ENCODE data around the gene CHSY3. TPM values are rescaled to one million over a fixed set of nuclear protein-coding genes. Genes with fewer than 3 reads are reported as not detected.

CHSY3 gene
- total and polyA plus RNA-seq, 5 donors, result 0.68 to 3.6 (median 2.3) TPM

DNA sequence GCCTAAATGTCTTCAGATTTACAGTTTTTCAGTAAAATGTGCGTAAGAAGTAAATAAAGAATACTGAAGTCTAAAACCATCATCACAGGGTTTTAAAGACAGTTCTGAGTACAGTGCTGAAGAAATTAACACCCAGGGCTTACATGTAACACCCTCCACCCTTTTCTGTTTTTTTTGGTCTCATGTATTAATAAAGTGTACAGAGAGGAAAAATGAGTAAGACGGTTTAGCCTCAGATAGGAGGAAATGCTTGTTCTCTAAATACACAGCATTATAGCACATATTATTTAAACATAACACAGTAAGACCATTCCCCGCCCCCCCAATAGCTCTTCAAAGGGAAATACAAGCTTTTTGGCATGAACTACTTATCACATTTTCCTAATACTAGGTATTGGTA, 119.3 kb downstream of the CHSY3 start:
- 83% methylated on average over 3 of the region's 3 CpGs for WGBS
- H3K4me3 ChIP-seq (ENCODE audit: low read length), result no peak overlapping the region
- H3K27me3 ChIP-seq (ENCODE audit: control insufficient read depth, insufficient read depth), result no peaks in the 10 kb centered on the region
- no peak for DNase-seq
- H3K9me3 ChIP-seq (ENCODE audit: control insufficient read depth, low read length), result no peaks in the 10 kb centered on the region
- no peak overlapping the region for H3K27ac ChIP-seq (ENCODE audit: low read length)
- intact Hi-C loops (cut with DNase I), result no loop called here
- peaks cover 2% of the 10 kb centered on the region for H3K4me1 ChIP-seq (ENCODE audit: control insufficient read depth, insufficient read depth, low read length)
- ATAC-seq, result no peak

GRCh38 chr5:130024006-130024405, 119.7 kb downstream of the CHSY3 start:
- Histone ChIP-seq H3K27ac (ENCODE audit: low read length) (no peak overlapping the region), H3K4me1 (ENCODE audit: control insufficient read depth, insufficient read depth, low read length) (peaks cover 2% of the 10 kb centered on the region), H3K9me3 (ENCODE audit: control insufficient read depth, low read length) (no peaks in the 10 kb centered on the region), H3K4me3 (ENCODE audit: low read length) (no peak overlapping the region), H3K27me3 (ENCODE audit: control insufficient read depth, insufficient read depth) (no peaks in the 10 kb centered on the region)
- ATAC-seq (no peak), DNase-seq (no peak)
- intact Hi-C loops (cut with DNase I), result no loop called here

DNA sequence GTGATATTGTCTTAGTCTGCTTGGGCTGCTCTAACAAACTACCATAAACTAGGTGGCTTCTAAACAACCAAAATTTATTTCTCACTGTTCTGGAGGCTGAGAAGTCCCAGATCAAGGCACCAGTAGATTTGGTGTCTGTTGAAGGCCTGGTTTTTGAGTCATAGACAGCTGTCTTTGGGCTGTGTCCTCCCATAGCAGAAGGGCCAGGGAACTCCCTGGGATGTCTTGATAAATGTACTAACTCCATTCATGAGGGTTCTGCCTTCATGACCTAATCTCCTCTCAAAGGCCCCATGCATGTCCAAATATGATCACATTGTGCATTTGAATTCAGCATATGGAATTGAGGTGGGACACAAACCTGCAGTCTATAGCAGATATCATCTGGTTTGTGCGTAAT, 121.2 kb downstream of the CHSY3 start:
- H3K27ac ChIP-seq (ENCODE audit: low read length), result no peak overlapping the region
- ATAC-seq, result no peak

DNA sequence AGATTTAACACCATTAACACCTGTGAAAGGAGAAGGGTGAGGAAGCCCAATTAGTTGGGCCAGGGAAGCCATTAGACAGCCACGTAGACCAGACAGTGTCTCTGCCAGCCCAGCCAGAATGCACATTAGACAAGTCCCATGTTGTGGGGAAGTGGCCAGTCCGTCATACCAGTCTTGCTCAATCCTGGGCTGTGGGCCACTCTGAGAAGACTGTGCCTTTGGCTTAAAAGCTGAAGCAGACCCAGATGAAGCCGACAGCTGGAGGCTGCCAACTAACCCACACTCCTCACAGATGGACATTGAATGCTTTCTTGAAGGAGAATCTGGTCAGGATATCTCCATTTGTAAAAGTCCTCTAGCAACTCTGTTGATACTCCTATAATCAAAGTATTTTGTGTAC, 128.5 kb downstream of the CHSY3 start:
- no peak overlapping the region for H3K27ac ChIP-seq (ENCODE audit: low read length)
- ATAC-seq, result peak; percentile 59 to 60
- WGBS, result 83% methylated on average over 3 of the region's 3 CpGs
- no peaks in the 10 kb centered on the region for H3K9me3 ChIP-seq (ENCODE audit: control insufficient read depth, low read length)
- no peaks in the 10 kb centered on the region for H3K4me1 ChIP-seq (ENCODE audit: control insufficient read depth, insufficient read depth, low read length)
- H3K4me3 ChIP-seq (ENCODE audit: low read length), result no peak overlapping the region
- intact Hi-C loops (cut with DNase I), result no loop called here
- DNase-seq, result peak; percentile 50 to 66 (median 61)
- no peaks in the 10 kb centered on the region for H3K27me3 ChIP-seq (ENCODE audit: control insufficient read depth, insufficient read depth)

More for the DNA sequence above, 121.2 kb downstream of the CHSY3 start:
- no peaks in the 10 kb centered on the region for H3K9me3 ChIP-seq (ENCODE audit: control insufficient read depth, low read length)
- WGBS, result 96% methylated on average over 1 of the region's 1 CpG
- H3K4me1 ChIP-seq (ENCODE audit: control insufficient read depth, insufficient read depth, low read length), result peaks cover 2% of the 10 kb centered on the region
- no peak for DNase-seq
- intact Hi-C loops (cut with DNase I), result no loop called here
- H3K4me3 ChIP-seq (ENCODE audit: low read length), result no peak overlapping the region
- no peaks in the 10 kb centered on the region for H3K27me3 ChIP-seq (ENCODE audit: control insufficient read depth, insufficient read depth)

DNA sequence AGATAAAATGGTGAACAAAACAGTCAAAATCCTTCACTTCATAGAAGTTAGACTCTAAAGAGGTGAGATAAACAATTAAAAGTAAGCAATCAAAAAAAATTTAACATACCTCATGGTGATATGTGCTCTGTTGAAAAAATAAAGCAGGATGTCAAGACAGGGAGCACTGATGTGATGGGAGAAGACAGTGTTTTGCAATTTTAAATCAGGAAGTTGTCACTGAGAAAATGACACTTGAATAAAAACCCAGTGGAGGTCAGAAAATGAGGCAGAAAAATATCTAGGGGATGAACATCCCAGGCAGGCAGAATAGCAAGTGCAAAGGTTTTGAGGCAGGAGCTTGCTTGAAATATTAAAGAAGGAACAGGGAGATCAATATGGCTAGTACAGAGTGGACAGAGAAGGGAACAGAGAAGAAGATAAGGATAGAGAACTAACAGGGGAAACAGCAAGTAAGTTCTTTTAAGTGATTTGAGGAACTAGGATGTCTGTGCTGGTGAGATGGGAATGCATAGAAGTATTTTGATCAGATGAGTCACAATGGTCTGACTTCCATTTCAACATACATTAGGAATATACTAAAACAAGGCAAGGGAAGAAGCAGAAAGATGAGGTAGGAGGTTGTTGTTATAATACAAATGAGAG, 130.4 kb downstream of the CHSY3 start:
- Histone ChIP-seq H3K27me3 (ENCODE audit: control insufficient read depth, insufficient read depth) (no peaks in the 10 kb centered on the region), H3K9me3 (ENCODE audit: control insufficient read depth, low read length) (no peaks in the 10 kb centered on the region), H3K27ac (ENCODE audit: low read length) (no peak overlapping the region), H3K4me3 (ENCODE audit: low read length) (no peak overlapping the region), H3K4me1 (ENCODE audit: control insufficient read depth, insufficient read depth, low read length) (no peaks in the 10 kb centered on the region)
- DNase-seq, result no peak
- intact Hi-C loops (cut with DNase I), result no loop called here
- ATAC-seq, result no peak

DNA sequence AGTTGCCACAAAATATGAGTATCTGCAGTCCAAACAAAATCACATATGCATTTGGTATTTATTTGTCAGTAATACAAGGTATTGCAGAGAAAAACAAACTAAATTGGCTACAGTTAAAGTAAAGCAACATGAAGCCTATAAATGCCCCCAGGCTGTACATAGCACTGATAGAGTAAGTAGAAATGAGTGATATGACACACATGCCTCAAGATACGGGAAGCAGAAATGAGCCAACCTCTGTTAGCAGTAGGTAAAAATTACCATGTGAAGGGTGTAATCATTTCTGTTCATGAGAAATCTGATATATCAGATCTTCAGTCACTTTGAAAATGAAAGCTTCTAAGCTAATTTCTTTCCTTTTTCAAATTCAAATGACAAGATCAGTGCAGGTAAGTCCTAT, 131.1 kb downstream of the CHSY3 start:
- H3K27me3 ChIP-seq (ENCODE audit: control insufficient read depth, insufficient read depth), result no peaks in the 10 kb centered on the region
- intact Hi-C loops (cut with DNase I), result no loop called here
- no peak overlapping the region for H3K27ac ChIP-seq (ENCODE audit: low read length)
- H3K4me1 ChIP-seq (ENCODE audit: control insufficient read depth, insufficient read depth, low read length), result no peaks in the 10 kb centered on the region
- DNase-seq, result no peak
- no peak for ATAC-seq
- 82% methylated on average over 1 of the region's 1 CpG for WGBS
- no peaks in the 10 kb centered on the region for H3K9me3 ChIP-seq (ENCODE audit: control insufficient read depth, low read length)
- no peak overlapping the region for H3K4me3 ChIP-seq (ENCODE audit: low read length)

- Histone ChIP-seq H3K27me3 (ENCODE audit: control insufficient read depth, insufficient read depth) (no peaks in the 10 kb centered on the region), H3K27ac (ENCODE audit: low read length) (no peak overlapping the region), H3K9me3 (ENCODE audit: control insufficient read depth, low read length) (no peaks in the 10 kb centered on the region), H3K4me3 (ENCODE audit: low read length) (no peak overlapping the region), H3K4me1 (ENCODE audit: control insufficient read depth, insufficient read depth, low read length) (no peaks in the 10 kb centered on the region)
- no peak for DNase-seq
- ATAC-seq, result no peak
- intact Hi-C loops (cut with DNase I), result no loop called here
Measured at GRCh38 chr5:130037905-130038304, 133.6 kb downstream of the CHSY3 start.

GRCh38 chr5:130043834-130044233, 139.6 kb downstream of the CHSY3 start:
- WGBS, result 92% methylated on average over 1 of the region's 1 CpG
- ATAC-seq, result no peak
- H3K27me3 ChIP-seq (ENCODE audit: control insufficient read depth, insufficient read depth), result no peaks in the 10 kb centered on the region
- H3K9me3 ChIP-seq (ENCODE audit: control insufficient read depth, low read length), result no peaks in the 10 kb centered on the region
- H3K27ac ChIP-seq (ENCODE audit: low read length), result no peak overlapping the region
- no peak overlapping the region for H3K4me3 ChIP-seq (ENCODE audit: low read length)
- no peaks in the 10 kb centered on the region for H3K4me1 ChIP-seq (ENCODE audit: control insufficient read depth, insufficient read depth, low read length)
- intact Hi-C loops (cut with DNase I), result no loop called here
- no peak for DNase-seq

DNA sequence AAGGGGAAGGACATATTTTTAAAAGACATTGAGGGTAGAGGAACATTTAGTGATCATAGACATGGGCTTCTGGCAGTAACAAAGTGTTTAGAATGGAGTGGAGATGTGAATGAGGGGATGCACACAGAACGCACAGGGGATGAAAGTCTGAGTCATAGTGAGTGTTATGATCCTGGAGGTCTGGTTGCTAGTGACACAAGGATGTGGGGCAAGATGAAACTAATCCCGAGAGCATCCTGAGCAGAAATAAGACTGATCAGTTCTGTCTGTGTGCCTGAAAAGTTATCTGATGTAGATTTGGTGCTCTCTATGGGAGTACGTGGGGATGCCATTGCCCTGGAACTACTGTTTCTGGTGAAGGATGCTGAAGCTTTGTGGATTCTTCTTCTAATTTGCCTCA, 141.1 kb downstream of the CHSY3 start:
- 90% methylated on average over 3 of the region's 3 CpGs for WGBS
- no peaks in the 10 kb centered on the region for H3K4me1 ChIP-seq (ENCODE audit: control insufficient read depth, insufficient read depth, low read length)
- no peak for ATAC-seq
- intact Hi-C loops (cut with DNase I), result no loop called here
- no peaks in the 10 kb centered on the region for H3K27me3 ChIP-seq (ENCODE audit: control insufficient read depth, insufficient read depth)
- H3K27ac ChIP-seq (ENCODE audit: low read length), result no peak overlapping the region
- H3K9me3 ChIP-seq (ENCODE audit: control insufficient read depth, low read length), result no peaks in the 10 kb centered on the region
- no peak overlapping the region for H3K4me3 ChIP-seq (ENCODE audit: low read length)
- no peak for DNase-seq

DNA sequence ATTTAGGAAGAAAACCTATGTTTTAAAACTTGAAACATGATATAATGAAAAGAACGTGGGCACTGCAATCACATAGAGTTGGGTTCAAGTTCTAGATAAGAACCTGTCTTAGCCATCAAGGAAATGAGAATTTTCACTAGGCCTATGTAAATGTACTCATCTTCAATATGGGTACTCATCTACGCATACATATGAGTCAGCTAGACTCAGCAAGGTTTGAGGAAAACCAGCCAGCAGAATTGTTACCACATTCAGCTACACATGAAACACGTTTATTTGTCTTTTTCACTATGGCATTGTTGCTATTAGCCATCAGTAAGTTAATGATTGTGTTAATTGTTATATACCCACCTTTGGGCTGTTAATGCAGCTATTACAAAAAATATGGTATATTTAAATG, 146.3 kb downstream of the CHSY3 start:
- Histone ChIP-seq H3K9me3 (ENCODE audit: control insufficient read depth, low read length) (no peaks in the 10 kb centered on the region), H3K27me3 (ENCODE audit: control insufficient read depth, insufficient read depth) (no peaks in the 10 kb centered on the region), H3K4me3 (ENCODE audit: low read length) (no peak overlapping the region), H3K27ac (ENCODE audit: low read length) (no peak overlapping the region), H3K4me1 (ENCODE audit: control insufficient read depth, insufficient read depth, low read length) (no peaks in the 10 kb centered on the region)
- DNase-seq (no peak), ATAC-seq (no peak)
- intact Hi-C loops (cut with DNase I), result no loop called here
- 88% methylated on average over 3 of the region's 3 CpGs for whole genome bisulfite sequencing

DNA sequence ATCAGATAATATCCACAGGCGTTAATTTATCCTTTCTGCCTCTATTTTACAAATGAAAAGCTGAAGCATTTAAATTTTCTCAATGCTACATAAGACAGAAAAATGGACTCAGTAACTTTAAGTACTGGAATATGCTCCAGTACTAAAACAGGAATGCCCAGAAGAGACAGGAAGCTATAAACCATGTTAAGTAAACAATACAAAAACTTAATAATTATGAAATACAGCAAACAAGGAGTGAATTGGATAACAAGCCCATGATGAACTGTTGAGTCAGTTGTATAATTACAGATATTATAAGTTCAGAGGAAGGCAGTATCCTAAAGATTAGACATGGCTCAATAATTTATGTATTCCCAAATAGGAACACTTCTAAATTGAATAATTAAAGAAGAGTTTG, 148.5 kb downstream of the CHSY3 start:
- ATAC-seq (no peak), DNase-seq (no peak)
- Histone ChIP-seq H3K4me1 (ENCODE audit: control insufficient read depth, insufficient read depth, low read length) (no peaks in the 10 kb centered on the region), H3K27ac (ENCODE audit: low read length) (no peak overlapping the region), H3K9me3 (ENCODE audit: control insufficient read depth, low read length) (no peaks in the 10 kb centered on the region), H3K4me3 (ENCODE audit: low read length) (no peak overlapping the region), H3K27me3 (ENCODE audit: control insufficient read depth, insufficient read depth) (no peaks in the 10 kb centered on the region)
- intact Hi-C loops (cut with DNase I), result no loop called here
- 87% methylated on average over 1 of the region's 1 CpG for WGBS

- intact Hi-C loops (cut with DNase I), result no loop called here
- 59% methylated on average over 4 of the region's 4 CpGs for WGBS
- Histone ChIP-seq H3K4me1 (ENCODE audit: control insufficient read depth, insufficient read depth, low read length) (no peaks in the 10 kb centered on the region), H3K4me3 (ENCODE audit: low read length) (no peak overlapping the region), H3K27me3 (ENCODE audit: control insufficient read depth, insufficient read depth) (no peaks in the 10 kb centered on the region), H3K9me3 (ENCODE audit: control insufficient read depth, low read length) (no peaks in the 10 kb centered on the region), H3K27ac (ENCODE audit: low read length) (no peak overlapping the region)
- peak in 1 of 3 donors; percentile 36 for DNase-seq
- peak in 1 of 2 donors; percentile 47 for ATAC-seq
Measured at GRCh38 chr5:130055572-130055971, 151.3 kb downstream of the CHSY3 start.

Data from right cardiac atrium (tissue), 5 donors.